GM23338 (cell line): ENCODE results near the gene FGF1.

Experiments
- CTCF ChIP-seq, 2 experiments: fragments of 200-600 bp in 1 of 2; sonication (generic) in 1 of 2; conservative IDR thresholded peaks; 2 replicates each; pipeline versions ENCODE4 v1.5.1 to v1.6.1; 2016 to 2017; ENCODE audit warnings: antibody characterized with exemption in 2 of 2, low read depth in 2 of 2, mild to moderate bottlenecking in 2 of 2, moderate library complexity in 1 of 2
- EZH2 ChIP-seq: fragments of 200-600 bp; sonication (generic); IDR thresholded peaks from one replicate; pipeline ENCODE4 v1.8.0; 2017; ENCODE audit warnings: antibody characterized with exemption, mild to moderate bottlenecking, low read depth; ENCODE audit not compliant: unreplicated experiment
- EZH2phosphoT487 ChIP-seq: fragments of 200-600 bp; sonication (generic); IDR thresholded peaks from one replicate; pipeline ENCODE4 v1.8.1; 2018; ENCODE audit warnings: antibody characterized with exemption; ENCODE audit not compliant: unreplicated experiment
- POLR2AphosphoS5 ChIP-seq: IDR thresholded peaks from 2 replicates; pipeline ENCODE4 v1.6.1; 2016; ENCODE audit warnings: antibody characterized with exemption, low read depth
- REST ChIP-seq: IDR thresholded peaks from one replicate; pipeline ENCODE4 v1.6.1; 2018; ENCODE audit warnings: antibody characterized with exemption; ENCODE audit not compliant: unreplicated experiment
- ZNF114 ChIP-seq: fragments of 250-450 bp; sonication (Bioruptor Pico); IDR thresholded peaks from 2 replicates; pipeline ENCODE4 v1.5.0; 2020; ENCODE audit warnings: mild to moderate bottlenecking, moderate library complexity
- ZNF331 ChIP-seq: fragments of 250-450 bp; sonication (Bioruptor Pico); IDR thresholded peaks from 2 replicates; pipeline ENCODE4 v1.5.0; 2020; ENCODE audit warnings: low read depth, mild to moderate bottlenecking, moderate library complexity
- TF ChIP-seq, protein P1 (sequence below): IDR thresholded peaks from 2 replicates; pipeline ENCODE4 v1.6.1; 2016; ENCODE audit warnings: antibody characterized with exemption

GRCh38 chr5:142621227-142621626 lies 64.7 kb downstream of the FGF1 start:
- no peak for TF ChIP-seq EZH2
- TF ChIP-seq CTCF (conservative IDR thresholded peaks at IDR 0.05; ENCODE audit: low read depth in 2 of 2), result no peak
- no peak for TF ChIP-seq EZH2phosphoT487
- TF ChIP-seq, protein P1, sequence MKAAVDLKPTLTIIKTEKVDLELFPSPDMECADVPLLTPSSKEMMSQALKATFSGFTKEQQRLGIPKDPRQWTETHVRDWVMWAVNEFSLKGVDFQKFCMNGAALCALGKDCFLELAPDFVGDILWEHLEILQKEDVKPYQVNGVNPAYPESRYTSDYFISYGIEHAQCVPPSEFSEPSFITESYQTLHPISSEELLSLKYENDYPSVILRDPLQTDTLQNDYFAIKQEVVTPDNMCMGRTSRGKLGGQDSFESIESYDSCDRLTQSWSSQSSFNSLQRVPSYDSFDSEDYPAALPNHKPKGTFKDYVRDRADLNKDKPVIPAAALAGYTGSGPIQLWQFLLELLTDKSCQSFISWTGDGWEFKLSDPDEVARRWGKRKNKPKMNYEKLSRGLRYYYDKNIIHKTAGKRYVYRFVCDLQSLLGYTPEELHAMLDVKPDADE, result no peak
- TF ChIP-seq ZNF331 (CRISPR knock-in tag), result no peak
- TF ChIP-seq ZNF114, result no peak
- no peak for TF ChIP-seq REST
- TF ChIP-seq POLR2AphosphoS5, result no peak
